GM12878 (cell line): ENCODE data around the gene EVI2B.

ENCODE experiments used
- ATF2 ChIP-seq: IDR thresholded peaks from 2 replicates; pipeline ENCODE4 v1.6.1; 2012; ENCODE audit warnings: low read length, inconsistent platforms
- CTCF ChIP-seq, 3 experiments: IDR thresholded peaks in 2 of 3; conservative IDR thresholded peaks in 1 of 3; 2 replicates each; pipeline ENCODE4 v1.5.1; 2011; ENCODE audit warnings: low read depth in 3 of 3, low read length in 3 of 3, mild to moderate bottlenecking in 3 of 3, control low read depth in 2 of 3, moderate library complexity in 2 of 3, inconsistent platforms in 1 of 3, mixed read lengths in 1 of 3; ENCODE audit not compliant: control insufficient read depth in 2 of 3, insufficient read depth in 1 of 3; ENCODE audit errors: extremely low read depth in 1 of 3
- EP300 ChIP-seq, 2 experiments: fragments of 150-350 bp in 1 of 2; IDR thresholded peaks; 2 replicates each; pipeline ENCODE4 v1.6.1; 2011 to 2012; ENCODE audit warnings: low read depth in 2 of 2, low read length in 2 of 2, borderline replicate concordance in 1 of 2, improper control_type of control experiment in 1 of 2, inconsistent platforms in 1 of 2; ENCODE audit not compliant: control insufficient read depth in 1 of 2
- MLLT1 ChIP-seq: fragments of 450-650 bp; IDR thresholded peaks from 2 replicates; pipeline ENCODE4 v1.6.1; 2016; ENCODE audit warnings: mild to moderate bottlenecking
- NR2F1 ChIP-seq: fragments of 450-650 bp; conservative IDR thresholded peaks from 2 replicates; pipeline ENCODE4 v1.6.1; 2017; ENCODE audit warnings: mild to moderate bottlenecking

- TF ChIP-seq CTCF (IDR thresholded peaks at IDR 0.05 in 2 of 3, conservative IDR thresholded peaks at IDR 0.05 in 1 of 3; ENCODE audit: control insufficient read depth in 2 of 3, extremely low read depth in 1 of 3, insufficient read depth in 1 of 3, low read depth in 3 of 3, low read length in 3 of 3): no peak
- TF ChIP-seq NR2F1: no peak
- no peak for TF ChIP-seq ATF2
- no peak for TF ChIP-seq MLLT1
- no peak for TF ChIP-seq EP300 (IDR thresholded peaks at IDR 0.05; ENCODE audit: borderline replicate concordance in 1 of 2, control insufficient read depth in 1 of 2, low read depth in 2 of 2, low read length in 2 of 2)
Measured at GRCh38 chr17:31297090-31297489, 16.8 kb downstream of the EVI2B start, which contains the start of gene OMG.
